HL-60/S4 treated with retinoic acid at 250 ng/mL for 4 days and 3 days (cell line): ENCODE measurements around the gene CNOT2.

Source experiments
- in situ Hi-C: fragments of 300-500 bp; cut with MboI; formaldehyde crosslinking; loops from 2 replicates; pipeline ENCODE4 v1.7.0; 2022; ENCODE audit warnings: low sequenced_read_pairs

CNOT2 gene

DNA sequence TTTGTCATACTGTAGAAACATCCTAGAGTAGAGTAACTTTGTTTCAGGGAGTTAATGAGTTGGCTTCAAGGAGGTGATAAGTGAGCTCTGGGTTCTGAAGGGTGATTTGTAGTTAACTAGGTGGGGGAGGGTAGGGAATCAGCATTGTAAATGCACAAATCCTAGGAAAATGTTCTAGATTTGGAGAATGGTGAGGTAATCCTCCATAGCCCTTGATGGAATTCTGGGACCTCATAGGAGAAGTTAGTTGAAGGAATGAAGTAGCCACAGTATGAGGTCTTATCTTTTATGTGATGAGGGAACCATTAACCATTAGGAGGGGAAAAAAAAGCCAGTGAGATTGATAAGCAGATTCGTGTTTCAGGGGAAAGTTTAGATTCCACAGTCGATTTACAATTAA lies 8.0 kb downstream of the CNOT2 start:
- in situ Hi-C loops = no loop called here

DNA sequence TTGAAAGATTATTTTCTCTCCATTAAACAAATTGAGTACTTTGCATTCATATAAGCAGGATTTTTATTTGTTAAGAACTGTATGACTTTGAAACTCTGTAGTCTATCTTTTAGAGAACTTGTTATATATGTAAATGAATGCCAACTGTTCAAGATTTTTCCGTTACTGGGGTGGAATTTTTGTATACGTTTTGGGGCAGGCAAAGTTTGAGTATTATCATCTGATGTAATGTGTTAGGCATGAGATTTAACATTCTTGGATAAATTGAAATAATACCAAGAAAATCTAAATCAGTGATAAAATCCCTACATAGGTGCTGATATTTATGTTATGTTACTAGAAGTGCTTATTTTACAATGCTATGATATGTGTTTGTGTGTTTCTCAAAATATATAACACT lies 8.4 kb downstream of the CNOT2 start:
- in situ Hi-C loops = no loop called here

DNA sequence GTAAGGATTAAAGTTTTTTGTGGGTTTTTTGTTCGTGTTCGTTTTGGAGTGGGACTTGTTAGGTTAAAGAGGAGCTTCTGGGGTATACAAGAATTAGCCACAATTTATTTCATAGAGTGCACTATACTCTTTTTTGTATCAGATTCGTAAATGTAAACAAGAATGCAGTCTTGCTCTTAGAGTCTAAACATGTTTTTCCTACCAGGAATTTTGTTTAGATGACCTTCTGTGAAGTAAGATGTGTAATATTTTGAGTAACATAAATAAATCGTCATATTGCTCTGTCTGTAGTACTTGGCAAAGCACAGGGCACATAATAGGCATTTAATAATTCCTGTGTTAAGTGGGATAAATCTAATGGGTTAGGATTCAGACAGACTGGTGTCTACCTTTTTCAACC lies 9.6 kb downstream of the CNOT2 start:
- in situ Hi-C loops = no loop called here

DNA sequence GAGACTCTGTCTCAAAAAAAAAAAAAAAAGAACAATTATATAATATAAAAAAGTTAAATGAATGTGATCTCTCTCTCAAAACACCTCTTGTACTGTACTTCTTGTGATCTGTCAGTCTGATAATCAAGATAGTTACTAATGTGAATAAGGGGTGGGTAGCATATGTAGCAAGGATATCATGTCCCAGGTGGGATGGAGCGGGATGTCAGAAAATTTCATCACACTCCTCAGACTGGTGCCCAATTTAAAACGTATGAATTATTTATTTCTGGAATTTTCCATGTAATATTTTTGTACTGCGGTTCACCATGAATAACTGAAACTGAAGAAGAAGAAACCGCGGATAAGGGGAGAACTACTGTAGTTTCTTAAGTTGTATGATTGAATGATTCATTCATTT lies 11.0 kb downstream of the CNOT2 start:
- in situ Hi-C loops = no loop called here

DNA sequence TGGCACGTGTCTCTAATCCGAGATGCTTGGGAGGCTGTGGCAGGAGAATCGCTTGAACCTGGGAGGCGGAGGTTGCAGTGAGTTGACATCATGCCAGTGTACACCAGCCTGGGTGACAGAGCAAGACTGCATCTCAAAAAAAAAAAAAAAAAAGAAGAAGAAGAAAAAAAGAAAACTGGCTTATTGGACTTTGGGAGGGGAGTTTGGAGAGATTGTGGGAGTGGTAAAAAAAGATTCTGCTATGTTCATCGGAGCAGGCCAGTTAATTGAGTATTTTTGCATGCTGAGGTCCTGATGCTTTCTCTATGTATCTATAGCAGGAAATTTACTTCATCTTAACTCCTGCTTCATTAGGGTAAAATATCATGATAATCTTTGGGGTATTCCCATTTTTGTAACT lies 11.6 kb downstream of the CNOT2 start:
- in situ Hi-C loops = no loop called here

DNA sequence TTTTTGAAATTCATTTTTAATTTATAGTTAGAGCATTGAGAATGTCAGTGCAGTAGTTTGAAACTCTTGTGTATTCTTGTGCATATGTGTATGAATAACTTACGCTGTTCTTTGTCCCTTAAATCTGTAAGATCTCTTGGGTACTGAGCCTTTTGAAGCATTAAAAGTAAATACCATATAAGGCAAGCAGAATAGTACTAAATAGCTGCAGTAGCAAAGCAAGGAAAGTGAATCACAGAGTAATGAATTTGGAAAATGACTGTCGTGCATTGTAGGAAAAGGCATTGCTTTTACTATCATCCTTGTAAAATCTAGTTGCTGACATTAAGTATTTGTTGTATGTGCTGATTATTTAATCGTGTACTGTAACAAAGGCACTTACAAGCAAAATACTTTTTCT lies 12.1 kb downstream of the CNOT2 start:
- in situ Hi-C loops = no loop called here

DNA sequence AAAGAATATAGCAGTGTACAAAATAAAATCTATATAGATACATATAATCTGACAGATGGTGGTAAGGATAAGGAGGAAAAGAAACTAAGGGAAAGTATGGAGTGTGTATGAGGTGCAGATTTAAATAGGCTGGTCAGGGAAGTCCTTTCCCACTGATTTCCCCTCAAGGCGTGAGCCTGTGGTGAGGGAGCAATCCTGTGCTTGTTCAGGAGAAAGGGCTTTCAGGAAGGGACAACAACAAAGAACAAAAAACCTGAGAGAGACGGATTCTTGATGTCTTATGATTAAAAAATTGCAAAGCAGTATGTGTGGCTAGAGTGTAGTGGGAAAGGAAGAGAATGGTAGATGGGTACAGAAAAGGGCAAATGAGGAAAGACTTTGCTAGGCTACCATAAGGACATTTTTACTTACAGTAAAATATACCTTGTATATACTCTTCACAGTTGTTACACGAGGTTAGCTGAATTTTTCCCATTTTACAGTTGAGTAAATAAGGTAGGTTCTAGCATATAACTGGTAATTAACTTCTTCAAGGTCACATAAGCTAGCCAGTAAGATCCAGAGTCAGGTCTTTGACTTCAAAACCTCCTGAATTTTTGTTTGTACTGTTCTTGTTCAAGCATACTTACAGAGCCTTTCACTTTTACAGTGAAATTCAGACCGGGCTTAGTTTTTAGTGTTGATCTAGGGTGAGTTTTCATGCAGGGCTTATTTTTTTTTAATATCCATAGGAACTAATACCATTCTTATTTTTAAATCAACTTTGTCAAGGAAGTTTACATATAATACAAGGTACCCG lies 15.6 kb downstream of the CNOT2 start:
- in situ Hi-C loops = no loop called here

DNA sequence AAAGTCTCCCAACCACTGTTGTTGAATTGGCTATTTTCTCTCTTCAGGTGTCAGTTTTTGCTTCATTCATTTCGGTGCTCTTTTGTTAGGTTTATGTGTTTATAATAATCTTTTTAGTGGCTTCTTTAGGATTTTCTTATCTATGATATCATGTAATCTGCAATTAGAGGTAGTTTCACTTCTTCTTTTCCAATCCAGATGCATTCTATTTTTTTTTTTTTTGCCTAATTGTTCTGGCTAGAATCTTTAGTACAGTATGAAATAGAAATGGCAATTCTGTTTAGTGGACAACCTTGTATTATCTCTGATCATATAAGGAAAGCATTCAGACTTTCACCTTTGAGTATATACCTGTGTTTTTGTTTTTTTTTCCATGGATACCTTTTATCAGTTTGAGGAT lies 17.4 kb downstream of the CNOT2 start:
- in situ Hi-C loops = no loop called here

DNA sequence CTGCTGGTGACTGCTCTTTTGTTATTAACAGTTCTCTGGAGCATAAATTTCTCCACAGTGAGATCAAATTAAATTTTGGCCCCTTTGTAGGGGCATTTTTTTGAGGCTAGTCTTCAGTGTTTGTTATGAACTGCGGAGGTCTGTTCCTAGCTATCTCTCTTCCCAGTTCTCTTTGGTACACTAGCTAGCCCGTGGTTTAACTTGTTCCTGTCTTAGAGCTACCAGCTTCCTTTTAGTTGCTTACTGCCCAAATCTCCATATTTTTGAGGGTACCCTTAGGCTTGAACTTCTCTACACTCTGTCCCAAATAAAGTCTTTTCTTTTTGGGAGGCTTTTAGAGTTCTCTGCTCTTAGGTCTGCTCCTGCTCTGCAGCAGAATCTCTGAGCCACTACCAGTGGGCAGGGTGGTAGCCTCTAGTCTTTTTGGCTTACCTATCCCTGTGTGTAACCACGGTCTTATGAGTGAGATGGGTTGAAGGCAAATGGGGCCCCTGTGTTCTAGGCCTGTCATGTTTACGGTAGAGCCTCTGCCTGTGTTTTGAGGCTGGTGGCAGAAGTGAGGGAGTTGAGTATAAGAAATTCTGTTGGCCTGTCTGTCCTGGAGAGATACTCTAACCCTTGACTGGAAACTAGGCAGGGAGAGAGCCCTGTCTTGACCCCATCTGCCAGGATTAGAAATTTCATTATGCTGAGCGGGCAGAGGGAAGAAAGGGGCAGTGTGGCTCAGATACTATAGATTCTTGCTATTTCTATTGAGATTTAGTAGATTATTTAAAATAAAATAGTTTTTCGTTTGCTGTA lies 21.0 kb downstream of the CNOT2 start:
- in situ Hi-C loops = no loop called here

DNA sequence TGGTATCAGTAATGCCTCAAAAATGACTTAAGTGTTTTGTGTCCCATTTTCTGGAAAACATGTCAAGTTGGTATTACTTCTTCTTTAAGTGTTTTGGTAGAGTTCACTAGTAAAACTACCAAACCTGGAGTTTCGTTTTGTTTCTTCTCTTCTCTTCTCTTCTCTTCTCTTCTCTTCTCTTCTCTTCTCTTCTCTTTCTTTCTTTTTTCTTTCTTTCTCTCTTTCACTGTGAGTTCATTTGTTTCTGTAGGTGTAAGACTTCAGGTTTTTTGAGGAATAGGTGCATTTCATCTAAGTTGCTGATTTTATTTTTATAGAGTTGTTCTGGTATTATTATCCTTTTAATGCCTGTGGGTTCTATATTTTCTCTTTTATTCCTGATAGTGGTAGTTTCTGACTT lies 21.9 kb downstream of the CNOT2 start:
- in situ Hi-C loops = no loop called here

DNA sequence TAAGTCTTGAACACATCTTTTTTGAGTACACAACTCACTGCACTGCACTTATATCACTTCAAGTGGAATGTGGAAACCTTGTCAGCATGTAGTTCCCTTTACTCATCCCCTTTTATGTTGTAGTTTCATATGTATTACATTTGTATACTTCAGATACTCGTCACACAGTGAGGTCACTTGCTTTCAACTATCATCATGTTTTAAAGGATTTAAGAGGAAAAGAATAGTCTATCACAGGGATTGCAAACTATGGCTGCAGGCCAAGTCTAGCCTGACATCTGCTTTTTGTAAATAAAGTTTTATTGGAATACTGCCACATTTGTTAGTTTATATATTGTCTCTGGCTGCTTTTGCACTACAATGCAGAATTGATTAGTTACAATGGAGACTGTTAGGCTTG lies 24.3 kb downstream of the CNOT2 start:
- in situ Hi-C loops = no loop called here

DNA sequence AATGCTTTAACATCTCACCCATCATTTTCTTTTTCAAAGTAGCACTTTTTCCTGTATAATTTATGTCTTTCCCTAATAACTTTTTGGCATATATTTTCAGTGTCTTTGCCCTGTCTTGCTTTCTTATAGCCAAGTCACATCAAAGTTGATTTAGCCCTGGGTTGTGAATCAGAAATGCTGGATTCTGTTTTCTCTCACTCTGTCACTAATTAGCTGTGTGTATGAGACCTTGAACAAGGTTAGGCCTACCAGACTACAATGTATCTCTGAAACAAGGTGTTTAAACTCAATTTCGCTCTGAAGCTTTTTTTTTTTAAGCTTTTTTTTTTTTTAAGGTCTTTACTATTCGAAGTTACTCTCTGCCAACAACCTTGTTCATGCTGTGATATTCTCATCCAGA lies 25.7 kb downstream of the CNOT2 start:
- in situ Hi-C loops = no loop called here

DNA sequence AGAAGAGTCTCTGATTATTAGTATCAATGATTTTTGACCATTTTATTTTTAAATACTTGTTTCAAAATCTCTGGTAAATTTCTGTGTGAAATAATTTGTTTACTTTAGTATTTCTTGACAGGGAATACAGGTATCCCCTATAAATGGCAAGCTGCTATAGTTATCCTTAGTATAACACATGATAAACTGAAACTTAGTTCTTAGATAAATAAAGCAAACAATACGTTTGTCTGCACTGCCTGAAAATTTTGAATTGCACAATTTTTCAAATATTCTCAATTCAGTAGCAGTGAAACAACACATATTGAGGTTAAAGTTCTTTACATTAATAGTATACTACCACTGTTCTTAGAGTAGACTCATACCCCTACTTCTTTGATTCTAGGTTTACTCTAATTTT lies 26.9 kb downstream of the CNOT2 start:
- in situ Hi-C loops = no loop called here

DNA sequence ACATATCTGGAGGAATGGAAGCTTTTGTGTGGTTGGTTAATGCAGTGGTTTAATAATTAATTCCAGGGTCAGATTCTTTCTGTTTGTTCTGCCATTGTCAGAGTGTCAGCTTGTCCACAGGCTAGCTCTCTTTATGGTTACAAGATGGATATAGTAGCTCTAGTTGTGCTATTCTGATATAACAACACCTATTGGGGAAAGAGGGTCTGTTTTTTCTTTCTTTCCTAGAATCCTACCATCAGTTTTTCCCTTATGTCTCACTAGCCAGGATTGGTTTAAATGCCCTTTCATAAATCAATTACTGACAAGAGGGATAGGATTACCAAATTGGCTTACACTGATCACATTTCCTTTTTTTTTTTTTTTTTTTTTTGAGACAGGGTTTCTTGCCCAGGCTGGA lies 27.8 kb downstream of the CNOT2 start:
- in situ Hi-C loops = no loop called here

DNA sequence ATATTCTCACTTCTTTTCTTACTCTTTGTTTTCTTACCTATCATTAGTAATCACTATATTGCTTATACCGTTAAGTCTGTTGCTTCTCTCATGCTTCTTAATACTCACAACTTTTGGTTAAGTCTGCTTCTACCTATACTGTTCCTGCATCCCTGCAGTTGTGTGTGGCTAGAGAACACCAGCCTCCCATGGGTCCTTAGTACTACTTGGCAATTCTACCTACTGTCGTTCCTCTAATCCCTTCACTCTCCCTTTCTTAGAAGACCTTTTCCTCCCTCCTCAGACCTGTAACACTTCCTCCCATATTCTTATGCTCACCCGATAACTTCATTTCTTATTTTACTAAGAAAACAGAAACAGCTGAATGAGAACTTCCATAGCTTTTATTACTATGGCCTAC lies 29.3 kb downstream of the CNOT2 start:
- in situ Hi-C loops = no loop called here

DNA sequence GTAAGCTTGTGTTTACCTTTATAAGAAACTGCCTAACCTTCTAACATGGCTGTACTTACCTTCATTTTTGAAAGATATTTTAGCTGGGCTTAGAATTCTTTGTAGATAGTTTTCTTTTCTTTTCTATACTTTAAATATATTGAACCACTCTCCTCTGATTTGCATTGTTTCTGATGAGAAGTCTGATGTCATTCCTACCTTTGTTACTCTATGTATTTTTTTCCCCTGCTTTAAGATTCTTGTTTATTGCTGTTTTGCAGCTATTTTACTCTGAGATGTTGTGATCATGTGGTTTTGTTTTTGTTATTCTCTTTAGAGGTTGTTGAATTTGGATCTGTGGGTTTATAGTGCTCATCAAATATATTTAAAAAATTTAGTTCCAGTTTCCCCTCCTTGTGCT lies 31.8 kb downstream of the CNOT2 start:
- in situ Hi-C loops = no loop called here

DNA sequence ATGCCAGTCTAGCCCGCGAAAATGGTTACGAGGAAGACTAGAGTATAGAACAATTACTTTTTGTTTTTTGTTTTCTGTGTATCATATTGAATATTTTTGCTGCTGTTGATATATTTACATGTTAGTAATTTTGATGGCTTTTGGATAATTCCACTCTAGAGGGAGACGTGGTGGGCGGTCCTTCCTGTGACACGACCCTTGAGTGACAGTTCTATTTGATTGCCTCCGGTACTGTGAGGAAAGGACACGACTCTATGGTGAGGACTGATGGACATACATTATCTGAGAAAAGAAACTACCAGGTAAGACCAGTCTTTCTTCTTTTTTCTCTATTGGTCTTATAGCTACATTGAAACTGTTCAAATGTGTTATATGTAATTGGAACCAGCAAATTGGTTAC lies 34.7 kb downstream of the CNOT2 start:
- in situ Hi-C loops = no loop called here

DNA sequence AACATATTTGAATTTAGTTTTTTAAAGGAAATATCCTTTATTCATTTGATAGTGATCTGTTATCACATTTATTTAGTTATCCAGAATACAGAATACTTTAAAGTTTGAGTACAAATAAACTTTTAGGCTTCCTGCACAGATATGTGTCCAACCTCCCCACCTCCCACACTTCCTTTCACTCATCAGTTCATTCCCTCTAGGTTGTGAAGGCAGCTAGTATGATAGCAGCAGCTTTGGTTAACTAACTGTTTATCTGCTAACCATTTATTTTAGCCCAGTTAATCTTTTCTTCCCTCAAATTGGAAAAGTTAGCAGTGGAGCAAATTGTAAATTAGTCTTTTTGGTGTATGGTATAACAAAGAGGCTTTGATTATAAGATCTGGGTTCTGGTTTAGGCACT lies 35.7 kb downstream of the CNOT2 start:
- in situ Hi-C loops = no loop called here

DNA sequence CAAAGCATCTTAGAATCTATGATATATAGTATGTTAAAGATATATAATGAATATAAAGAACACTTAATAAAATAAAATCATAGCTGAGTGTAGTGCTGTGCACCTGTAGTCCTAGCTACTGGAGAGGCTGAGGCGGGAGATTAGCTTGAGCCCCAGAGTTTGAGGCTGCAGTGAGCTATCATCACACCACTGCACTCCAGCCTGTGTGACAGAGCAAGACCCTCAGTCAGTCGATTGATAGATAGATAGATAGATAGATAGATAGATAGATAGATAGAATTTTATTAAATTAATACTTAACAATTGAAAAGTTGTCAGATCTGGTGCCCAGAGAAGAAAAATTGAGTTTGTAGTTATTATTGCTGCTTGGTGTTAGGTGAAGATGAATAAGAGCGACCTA lies 40.0 kb downstream of the CNOT2 start:
- in situ Hi-C loops = no loop called here

DNA sequence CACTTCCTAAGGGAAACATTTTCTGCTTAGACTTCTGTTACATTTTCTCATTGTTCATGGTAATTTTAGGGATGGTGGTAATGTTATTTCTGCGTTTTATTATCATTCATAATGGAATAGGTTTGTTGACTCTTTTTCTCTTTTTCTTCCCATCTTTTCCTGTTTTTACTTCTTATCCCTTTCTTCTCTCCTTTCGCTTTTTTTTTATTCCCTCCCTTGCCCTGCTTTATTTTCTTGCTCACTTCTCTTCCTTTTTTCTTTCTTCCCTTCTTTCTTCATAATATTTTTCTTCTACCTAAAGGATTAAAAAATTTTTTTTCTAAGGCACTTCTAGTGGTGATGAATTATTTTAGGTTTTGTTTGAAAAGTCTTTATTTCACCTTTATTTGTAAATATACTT lies 45.6 kb downstream of the CNOT2 start:
- in situ Hi-C loops = no loop called here

DNA sequence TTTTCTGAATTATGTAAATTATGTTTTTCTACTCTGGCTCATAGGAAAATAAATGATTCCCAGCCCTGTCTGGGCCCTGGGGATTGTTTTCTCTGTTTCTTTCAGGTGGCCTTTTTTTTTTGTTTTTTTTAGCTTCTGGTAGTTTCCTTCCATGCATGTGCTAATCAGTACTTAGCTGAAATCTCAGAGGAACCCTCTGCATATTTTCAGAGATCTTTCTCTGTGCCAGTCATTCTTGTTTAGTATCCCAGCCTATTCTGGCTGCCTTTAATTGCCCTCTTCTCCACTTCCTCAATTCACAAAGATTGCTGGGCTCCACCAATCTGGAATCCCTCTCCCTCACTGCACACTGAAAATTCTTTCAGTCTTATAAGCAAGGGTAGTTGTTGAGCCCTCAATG lies 46.9 kb downstream of the CNOT2 start:
- in situ Hi-C loops = no loop called here

DNA sequence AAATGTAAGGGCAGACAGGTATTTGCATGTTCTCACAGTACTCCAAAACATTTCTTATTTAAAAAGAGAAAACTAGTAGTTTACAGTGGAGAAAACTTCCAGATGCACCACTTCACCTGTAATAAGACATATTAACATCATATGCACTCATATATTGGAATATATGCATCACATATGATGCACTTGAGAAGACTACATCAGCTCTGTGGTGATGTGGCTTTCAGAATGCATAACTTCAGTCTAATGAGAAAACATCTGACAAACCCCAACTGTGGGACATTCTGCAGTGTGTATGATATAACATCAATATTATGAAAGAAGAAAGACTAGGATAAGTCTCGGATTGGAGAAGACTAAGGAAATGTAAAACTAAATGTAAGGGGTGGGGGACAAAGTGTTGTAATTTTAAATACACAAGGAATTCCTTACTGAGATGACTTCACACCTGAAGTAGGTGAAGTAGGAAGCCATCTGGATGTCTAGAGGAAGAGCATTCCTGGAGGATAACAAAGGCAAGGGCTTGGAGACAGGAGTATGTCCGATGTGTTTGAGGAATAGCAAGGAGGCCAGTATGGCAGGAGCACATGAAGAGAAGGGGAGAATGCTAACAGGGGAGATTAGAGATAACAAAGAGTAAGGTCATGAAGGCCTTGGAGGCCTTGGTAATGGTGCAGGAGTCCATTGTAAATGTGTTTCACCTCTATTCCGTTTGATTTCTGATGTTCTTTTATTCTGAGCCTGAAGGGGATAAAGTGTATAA lies 49.0 kb downstream of the CNOT2 start:
- in situ Hi-C loops = no loop called here
